VCaP (cell line): ENCODE measurements around the gene ADAM10.
A peak's percentile ranks its signal among the peaks of the same experiment; 100 is the strongest.

Experiments
- H3K27ac ChIP-seq: fragments of 450-650 bp; 2 replicates; pipeline ENCODE4 v1.5.1; 2017
- TF ChIP-seq, protein P1 (sequence below): fragments of 450-650 bp; conservative IDR thresholded peaks from 2 replicates; pipeline ENCODE4 v1.5.1; 2017; ENCODE audit warnings: mild to moderate bottlenecking, moderate library complexity

ADAM10 gene

DNA sequence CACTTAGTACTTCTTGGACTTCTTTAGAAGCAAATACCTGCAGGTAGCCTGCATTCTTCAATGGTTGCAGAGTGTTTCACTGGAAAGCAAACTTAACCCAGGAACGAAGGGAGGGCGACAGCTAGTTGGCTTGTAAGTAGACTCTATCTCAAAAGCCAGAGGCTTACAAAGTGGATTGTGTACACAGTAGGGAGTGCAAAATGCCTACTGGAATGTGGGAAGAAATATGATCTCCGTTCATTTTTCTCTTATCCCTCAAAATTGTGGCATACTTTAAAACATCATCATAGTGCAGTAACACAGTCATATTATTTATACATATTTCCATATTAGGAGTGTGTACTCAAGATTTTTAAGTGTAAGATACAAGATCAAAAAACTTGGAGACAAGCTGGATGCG lies 162.0 kb downstream of the ADAM10 start:
- H3K27ac ChIP-seq = no peak overlapping the region
- TF ChIP-seq, protein P1, sequence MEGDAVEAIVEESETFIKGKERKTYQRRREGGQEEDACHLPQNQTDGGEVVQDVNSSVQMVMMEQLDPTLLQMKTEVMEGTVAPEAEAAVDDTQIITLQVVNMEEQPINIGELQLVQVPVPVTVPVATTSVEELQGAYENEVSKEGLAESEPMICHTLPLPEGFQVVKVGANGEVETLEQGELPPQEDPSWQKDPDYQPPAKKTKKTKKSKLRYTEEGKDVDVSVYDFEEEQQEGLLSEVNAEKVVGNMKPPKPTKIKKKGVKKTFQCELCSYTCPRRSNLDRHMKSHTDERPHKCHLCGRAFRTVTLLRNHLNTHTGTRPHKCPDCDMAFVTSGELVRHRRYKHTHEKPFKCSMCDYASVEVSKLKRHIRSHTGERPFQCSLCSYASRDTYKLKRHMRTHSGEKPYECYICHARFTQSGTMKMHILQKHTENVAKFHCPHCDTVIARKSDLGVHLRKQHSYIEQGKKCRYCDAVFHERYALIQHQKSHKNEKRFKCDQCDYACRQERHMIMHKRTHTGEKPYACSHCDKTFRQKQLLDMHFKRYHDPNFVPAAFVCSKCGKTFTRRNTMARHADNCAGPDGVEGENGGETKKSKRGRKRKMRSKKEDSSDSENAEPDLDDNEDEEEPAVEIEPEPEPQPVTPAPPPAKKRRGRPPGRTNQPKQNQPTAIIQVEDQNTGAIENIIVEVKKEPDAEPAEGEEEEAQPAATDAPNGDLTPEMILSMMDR = no peak

GRCh38 chr15:58585693-58586443 lies 163.6 kb downstream of the ADAM10 start:
- TF ChIP-seq, protein P1 = no peak
- H3K27ac ChIP-seq = no peak overlapping the region

DNA sequence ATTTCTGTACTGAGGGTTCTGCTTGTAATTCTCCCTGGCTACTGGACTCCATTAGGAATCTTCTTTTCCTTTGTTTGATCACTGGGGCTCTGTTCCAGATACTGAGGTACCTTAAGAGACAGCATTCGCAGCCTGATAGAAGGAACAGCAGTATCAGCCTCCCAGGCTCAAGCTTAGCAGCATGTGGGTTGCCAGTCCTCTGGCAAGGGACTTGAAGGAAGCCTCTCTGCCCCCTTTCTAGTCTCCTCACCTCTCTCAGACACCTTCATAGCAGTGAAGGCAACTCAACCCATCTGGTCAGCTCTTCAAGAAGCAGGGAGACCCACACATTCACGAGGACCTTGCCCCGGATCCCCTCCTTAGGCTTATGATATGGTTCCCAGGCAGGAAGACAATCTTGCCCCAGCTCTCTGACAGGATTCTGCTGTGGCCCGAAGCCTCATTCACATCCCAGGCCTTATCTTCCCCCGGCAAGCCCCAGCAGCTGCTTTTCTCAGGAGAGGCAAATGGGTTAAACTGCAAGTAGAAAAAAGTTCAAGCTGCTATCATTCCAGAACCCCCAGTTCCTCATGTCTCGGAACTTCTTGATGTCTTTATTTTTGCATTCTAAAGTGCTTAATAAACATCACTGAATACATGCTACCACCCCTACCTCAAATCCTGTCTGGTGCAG lies 164.6 kb downstream of the ADAM10 start:
- TF ChIP-seq, protein P1 = no peak
- no peak overlapping the region for H3K27ac ChIP-seq

DNA sequence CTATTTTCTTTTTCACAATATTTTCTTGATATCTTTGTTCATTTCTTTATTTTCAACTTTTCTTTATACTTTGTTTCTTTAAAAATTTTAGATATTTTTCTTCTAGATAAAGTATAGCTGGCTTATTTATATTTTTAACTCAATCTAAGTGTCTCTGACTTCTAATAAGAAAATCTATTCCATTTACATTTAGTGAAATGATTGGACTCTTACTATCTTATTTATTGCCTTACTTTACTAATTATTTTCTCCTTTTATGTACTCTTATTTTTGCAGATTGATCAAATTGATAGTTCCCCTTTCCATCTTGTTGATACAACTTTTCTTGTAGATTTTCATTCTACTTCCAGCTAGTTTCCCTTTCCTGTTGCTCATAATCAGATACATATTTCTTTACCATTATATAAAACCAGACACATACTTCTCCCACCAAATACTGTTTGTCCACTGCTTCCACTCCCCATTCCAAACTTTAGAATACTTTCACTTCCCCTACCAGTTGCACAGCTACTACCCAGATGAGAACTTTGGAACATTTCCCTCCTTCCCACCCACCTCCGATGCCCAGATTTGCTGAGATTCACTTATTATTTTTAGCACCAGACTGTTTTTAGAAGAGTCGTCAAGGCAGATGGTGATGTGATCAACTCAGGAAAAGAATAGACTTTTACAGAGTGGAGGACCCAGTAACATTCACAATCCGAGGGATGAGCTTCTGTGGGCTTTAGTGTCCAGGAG lies 166.2 kb downstream of the ADAM10 start:
- no peak overlapping the region for H3K27ac ChIP-seq
- TF ChIP-seq, protein P1 = no peak

DNA sequence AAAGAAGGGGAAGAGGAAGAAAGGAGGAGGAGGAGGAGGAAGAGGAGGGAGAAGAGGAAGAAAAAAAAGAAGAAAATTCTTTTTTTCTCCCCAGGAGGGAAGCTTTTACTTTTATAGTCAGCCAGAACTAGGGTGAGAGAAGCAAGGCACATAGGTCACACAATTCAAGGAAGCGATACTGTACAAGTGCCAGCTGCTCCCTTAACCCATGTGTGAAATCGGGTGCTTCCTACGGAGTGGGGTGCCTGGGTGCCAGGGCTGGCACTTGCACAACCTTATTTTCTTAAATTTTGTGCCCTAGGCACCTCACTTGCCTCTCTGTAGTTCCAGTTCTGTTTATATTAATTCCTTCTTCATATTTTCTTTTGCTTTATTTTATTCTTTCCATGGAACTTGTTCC lies 167.3 kb downstream of the ADAM10 start:
- no peak overlapping the region for H3K27ac ChIP-seq
- TF ChIP-seq, protein P1 = no peak

DNA sequence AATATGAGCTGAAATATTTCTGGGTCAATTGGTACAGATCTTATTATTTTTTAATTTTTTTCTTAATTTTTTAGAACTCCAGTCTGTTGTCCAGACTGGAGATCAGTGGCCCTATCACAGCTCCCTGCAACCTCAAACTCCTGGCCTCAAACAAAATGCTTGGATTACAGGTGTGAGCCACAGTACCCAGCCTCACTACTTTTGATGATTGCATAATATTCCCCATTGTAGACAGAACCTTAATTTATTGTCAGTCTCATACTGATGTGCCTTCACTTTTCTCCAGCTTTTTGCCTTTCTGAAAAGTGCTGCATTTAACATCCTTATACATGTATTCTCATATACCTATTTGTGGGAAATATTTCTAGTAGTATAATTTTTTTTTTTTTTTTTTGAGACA lies 172.8 kb downstream of the ADAM10 start:
- TF ChIP-seq, protein P1 = no peak
- peak overlapping the region; percentile 96 for H3K27ac ChIP-seq

- TF ChIP-seq, protein P1 = no peak
- H3K27ac ChIP-seq = peak overlapping the region; percentile 96
These were observed 174.3 kb downstream of the ADAM10 start for GRCh38 chr15:58575045-58575786.
